ENCODE results near the gene TLCD1.

TLCD1 gene

GRCh38 chr17:28712705-28713415 is 13.2 kb downstream of the TLCD1 start:
- DNase-seq = no peak

- DNase-seq = peak; percentile 39 to 77 (median 53)
Measured at GRCh38 chr17:28712032-28712704, 13.9 kb downstream of the TLCD1 start.

GRCh38 chr17:28711723-28712031 is 14.4 kb downstream of the TLCD1 start, which contains the start of gene PROCA1:
TSS of gene PROCA1 (minus strand) at chr17:28711888. CDS start at chr17:28711660, 228 bp downstream.
- peak in 2 of 5 experiments; percentile 20 to 64 for DNase-seq

- DNase-seq = peak; percentile 80 to 90 (median 83)
Measured at GRCh38 chr17:28710861-28711722, 14.9 kb downstream of the TLCD1 start.

GRCh38 chr17:28707339-28707720 is 18.7 kb downstream of the TLCD1 start:
- no peak for DNase-seq

GRCh38 chr17:28706471-28707338 is 19.3 kb downstream of the TLCD1 start:
- DNase-seq = no peak

GRCh38 chr17:28705728-28706334 is 20.2 kb downstream of the TLCD1 start:
- DNase-seq = no peak

GRCh38 chr17:28705074-28705659 is 20.9 kb downstream of the TLCD1 start:
- no peak for DNase-seq

GRCh38 chr17:28704219-28704858 is 21.7 kb downstream of the TLCD1 start:
- DNase-seq = no peak

- no peak for DNase-seq
Measured at GRCh38 chr17:28703552-28704218, 22.3 kb downstream of the TLCD1 start.

GRCh38 chr17:28702752-28703150 is 23.3 kb downstream of the TLCD1 start:
- DNase-seq = no peak

- no peak for DNase-seq
Measured at GRCh38 chr17:28702026-28702751, 23.8 kb downstream of the TLCD1 start.

- no peak for DNase-seq
Measured at GRCh38 chr17:28700830-28701492, 25.1 kb downstream of the TLCD1 start.

GRCh38 chr17:28700278-28700677 is 25.8 kb downstream of the TLCD1 start:
- no peak for DNase-seq

GRCh38 chr17:28698253-28698941 is 27.6 kb downstream of the TLCD1 start:
- DNase-seq = no peak

GRCh38 chr17:28693869-28694268 is 32.2 kb downstream of the TLCD1 start:
- DNase-seq = no peak

GRCh38 chr17:28689011-28689410 is 37.0 kb downstream of the TLCD1 start:
- DNase-seq = no peak

GRCh38 chr17:28688481-28688880 is 37.6 kb downstream of the TLCD1 start:
- DNase-seq = no peak

- DNase-seq = no peak
Measured at GRCh38 chr17:28686296-28686695, 39.7 kb downstream of the TLCD1 start.
